MCF 10A (cell line): ENCODE data around the gene CYB5A. TPM values are rescaled to one million over a fixed set of nuclear protein-coding genes. Genes with fewer than 3 reads are reported as not detected.

Experiments used
- Bru-seq: library from RNA; stranded (reverse); fragments of 400-500 nt; gene quantifications from one replicate; lab custom pipeline; 2021; lab: Mats Ljungman, UMichigan
- BruChase-seq, 2 experiments: library from RNA; stranded (reverse); fragments of 400-500 nt; gene quantifications; one replicate each; lab custom pipeline; 2021; lab: Mats Ljungman, UMichigan
- BruUV-seq: library from RNA; stranded (reverse); fragments of 400-500 nt; replicated peaks from 2 replicates; lab custom pipeline; 2021; lab: Mats Ljungman, UMichigan
- CTCF ChIA-PET: fragments of 300-600 bp; sonication (Branson Sonifier 250); formaldehyde crosslinking; extraction: SDS; loops from one replicate; lab custom pipeline; 2021; ENCODE audit warnings: antibody characterized with exemption, inconsistent platforms; lab: Yijun Ruan, JAX
- POLR2A ChIA-PET: fragments of 300-600, 350-650 bp; sonication (Branson Sonifier 250); formaldehyde crosslinking; extraction: SDS; loops from one replicate; lab custom pipeline; 2020; ENCODE audit warnings: antibody characterized with exemption, inconsistent platforms; lab: Yijun Ruan, JAX
- DNase-seq: peaks from one replicate; pipeline ENCODE4 v3.0.0-alpha.2; 2018; ENCODE audit not compliant: unreplicated experiment
- H3K27ac Mint-ChIP-seq: one replicate; pipeline ENCODE4 v1.8.0; 2022; ENCODE audit warnings: mild to moderate bottlenecking, low read depth, mixed read lengths; ENCODE audit not compliant: unreplicated experiment
- H3K27me3 Mint-ChIP-seq: one replicate; pipeline ENCODE4 v1.8.0; 2022; ENCODE audit warnings: mixed read lengths; ENCODE audit not compliant: insufficient read depth, unreplicated experiment
- H3K36me3 Mint-ChIP-seq: one replicate; pipeline ENCODE4 v1.8.0; 2022; ENCODE audit warnings: mild to moderate bottlenecking, moderate library complexity, mixed read lengths; ENCODE audit not compliant: insufficient read depth, unreplicated experiment
- H3K4me1 Mint-ChIP-seq: one replicate; pipeline ENCODE4 v1.8.0; 2022; ENCODE audit warnings: mixed read lengths; ENCODE audit not compliant: insufficient read depth, unreplicated experiment
- H3K4me3 Mint-ChIP-seq: one replicate; pipeline ENCODE4 v1.8.0; 2022; ENCODE audit warnings: mild to moderate bottlenecking, moderate library complexity, mixed read lengths; ENCODE audit not compliant: unreplicated experiment
- H3K9me3 Mint-ChIP-seq: one replicate; pipeline ENCODE4 v1.8.0; 2022; ENCODE audit warnings: mixed read lengths; ENCODE audit not compliant: unreplicated experiment
- CTCF ChIP-seq: fragments of 200-600 bp; IDR thresholded peaks from one replicate; pipeline ENCODE4 v1.8.0; 2022; ENCODE audit warnings: antibody characterized with exemption, mild to moderate bottlenecking; ENCODE audit not compliant: unreplicated experiment
- intact Hi-C: fragments of 100-400 bp; cut with micrococcal nuclease; formaldehyde crosslinking; loops from 2 replicates; pipeline ENCODE4 v1.14.1; 2022
- long read RNA-seq: library from polyadenylated mRNA; stranded (forward); transcript quantifications from one replicate; pipeline ENCODE4 v2.0.0, GENCODE V29; 2022
- total RNA-seq: library from RNA; stranded (reverse); gene quantifications from 2 replicates; pipeline ENCODE4 v1.2.3, GENCODE V29; 2022

Gene CYB5A
- 19.4 and 27.5 TPM in 2 replicates for total RNA-seq
- Bru-seq, nascent RNA: percentile 37 among the genes with signal in this experiment
- percentile 39 among the genes with signal in this experiment for BruChase-seq, experiment 1, labeled RNA remaining after a 6-hour chase
- BruChase-seq, experiment 2, labeled RNA remaining after a 2-hour chase: percentile 37 among the genes with signal in this experiment
- long read RNA-seq, transcript CYB5A-202 (5 exons, 3,283 nt): major isoform, 30 of 34 reads
- long read RNA-seq, partial matches to known transcripts: 0 of 34 reads
- long read RNA-seq, other reads (novel, unspliced or antisense): 4 of 34 reads

GRCh38 chr18:74291771-74292540 is at the start of gene CYB5A:
Gene CYB5A, minus strand, starts transcription at chr18:74291963. Its CDS starts 88 bp downstream, at chr18:74291875.
- Mint-ChIP-seq H3K27me3 (no peaks in the 10 kb centered on the region), H3K4me3 (peak within 1 kb of the TSS; percentile 96), H3K27ac (peak within 1 kb of the TSS; percentile 65), H3K36me3 (no peaks in the 10 kb centered on the region), H3K9me3 (no peaks in the 10 kb centered on the region), H3K4me1 (peaks cover 4% of the 10 kb centered on the region)
- intact Hi-C loops: loop anchor here (1.0 to 5.0 kb wide), 2 partner anchors 96 to 205 kb away; partner anchors contain the start of gene CNDP2
- peak; percentile 28 for TF ChIP-seq CTCF
- DNase-seq: peak; percentile 95
- BruUV-seq: no TSS peak
- ChIA-PET POLR2A (interaction anchor here (0.6 to 0.8 kb wide), 4 partner anchors 11 to 784 kb away, joined by 3 to 4 read pairs (median 3); no protein-coding TSS in a partner anchor), CTCF (interaction anchor here (0.8 kb wide), 1 partner anchor 28 kb away, joined by 3 read pairs; no protein-coding TSS in a partner anchor)

GRCh38 chr18:74337912-74338309 is 46.1 kb upstream of the CYB5A start:
- CTCF ChIA-PET: interaction anchor here (0.6 to 3.7 kb wide), 7 partner anchors 26 to 1390 kb away, joined by 3 to 19 read pairs (median 3); no protein-coding TSS in a partner anchor
- Mint-ChIP-seq H3K27ac (no peak overlapping the region), H3K36me3 (no peaks in the 10 kb centered on the region), H3K9me3 (no peaks in the 10 kb centered on the region), H3K4me3 (no peak overlapping the region), H3K27me3 (peaks cover 24% of the 10 kb centered on the region), H3K4me1 (no peaks in the 10 kb centered on the region)
- intact Hi-C loops: loop anchor here (5.0 kb wide), 1 partner anchor 1576 kb away; no protein-coding TSS in a partner anchor
- POLR2A ChIA-PET: no interaction called here
- TF ChIP-seq CTCF: no peak
- no peak for DNase-seq
- no TSS peak for BruUV-seq

- Mint-ChIP-seq H3K4me1 (no peaks in the 10 kb centered on the region), H3K27ac (no peak overlapping the region), H3K36me3 (no peaks in the 10 kb centered on the region), H3K4me3 (no peak overlapping the region), H3K9me3 (no peaks in the 10 kb centered on the region), H3K27me3 (peaks cover 20% of the 10 kb centered on the region)
- ChIA-PET POLR2A (interaction anchor here (0.5 kb wide), 1 partner anchor 427 kb away, joined by 3 read pairs; no protein-coding TSS in a partner anchor), CTCF (interaction anchor here (1.0 to 3.7 kb wide), 3 partner anchors 132 to 142 kb away, joined by 3 to 19 read pairs (median 3); no protein-coding TSS in a partner anchor)
- DNase-seq: no peak
- intact Hi-C loops: loop anchor here (5.0 kb wide), 1 partner anchor 1575 kb away; no protein-coding TSS in a partner anchor
- no peak for TF ChIP-seq CTCF
- no TSS peak for BruUV-seq
These were observed 45.6 kb upstream of the CYB5A start for GRCh38 chr18:74337155-74337911.
